Stimulated activated CD8-positive, alpha-beta memory T cell treated with anti-CD3 and anti-CD28 coated beads, Interleukin-4, amount 100 ng/mL, for 4 hours (primary cell): ENCODE data around the gene MAGI2.

Experiments
- DNase-seq, 2 donors: peaks; one replicate each; pipeline ENCODE4 v3.0.0-alpha.2; 2020; ENCODE audit warnings: low read depth in 2 of 2, low spot score in 1 of 2

Gene MAGI2

GRCh38 chr7:79453558-79454360 is at the start of gene MAGI2:
TSS of gene MAGI2 (minus strand) at chr7:79453667. CDS start at chr7:79453320, 347 bp downstream.
- no peak for DNase-seq

- DNase-seq = no peak
These were observed 48.7 kb upstream of the MAGI2 start for GRCh38 chr7:79502151-79502550.

- no peak for DNase-seq
These were observed 47.3 kb upstream of the MAGI2 start for GRCh38 chr7:79500759-79501158.

GRCh38 chr7:79497728-79498127 is 44.3 kb upstream of the MAGI2 start:
- DNase-seq = no peak

- no peak for DNase-seq
These were observed 42.2 kb upstream of the MAGI2 start for GRCh38 chr7:79495544-79496272.

GRCh38 chr7:79494046-79494445 is 40.6 kb upstream of the MAGI2 start:
- DNase-seq = no peak

DNA sequence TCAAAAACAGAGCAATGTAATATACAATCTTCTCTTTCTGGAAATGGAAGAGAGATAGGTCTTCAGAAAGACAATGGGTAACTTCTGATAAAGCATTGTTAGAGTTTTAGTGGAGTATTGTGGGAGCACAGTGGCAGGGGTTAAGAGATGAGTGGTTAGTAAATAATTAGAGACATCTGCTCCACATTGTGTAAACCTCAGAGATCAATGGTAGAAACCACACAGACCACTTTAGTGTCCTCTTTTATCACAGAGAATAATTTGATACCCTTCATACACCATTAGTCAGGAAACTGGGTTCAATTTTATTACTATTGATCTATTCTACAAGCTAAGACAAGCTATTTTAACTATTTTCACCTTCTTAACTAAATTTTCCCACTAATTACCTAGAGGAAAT is 35.9 kb upstream of the MAGI2 start:
- no peak for DNase-seq

DNA sequence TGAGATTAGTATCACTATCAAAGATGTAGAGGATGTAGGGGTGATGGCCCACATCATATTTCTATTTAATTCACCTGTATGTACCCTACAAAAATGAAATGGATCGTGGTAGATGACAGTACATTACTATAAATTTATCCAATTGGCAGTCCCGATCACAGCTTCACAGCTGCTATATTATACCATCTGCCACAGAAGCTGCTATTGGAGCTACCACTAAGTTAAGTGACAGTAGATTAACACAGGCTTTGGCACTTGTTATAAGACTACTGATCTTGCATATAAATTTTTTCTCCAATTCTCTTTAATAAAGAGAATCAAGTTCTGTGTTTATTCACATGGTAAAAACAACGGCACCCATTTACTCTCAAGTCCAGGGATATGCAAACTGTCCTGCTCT is 24.9 kb upstream of the MAGI2 start:
- DNase-seq = no peak

GRCh38 chr7:79475455-79475854 is 22.0 kb upstream of the MAGI2 start:
- DNase-seq = no peak

DNA sequence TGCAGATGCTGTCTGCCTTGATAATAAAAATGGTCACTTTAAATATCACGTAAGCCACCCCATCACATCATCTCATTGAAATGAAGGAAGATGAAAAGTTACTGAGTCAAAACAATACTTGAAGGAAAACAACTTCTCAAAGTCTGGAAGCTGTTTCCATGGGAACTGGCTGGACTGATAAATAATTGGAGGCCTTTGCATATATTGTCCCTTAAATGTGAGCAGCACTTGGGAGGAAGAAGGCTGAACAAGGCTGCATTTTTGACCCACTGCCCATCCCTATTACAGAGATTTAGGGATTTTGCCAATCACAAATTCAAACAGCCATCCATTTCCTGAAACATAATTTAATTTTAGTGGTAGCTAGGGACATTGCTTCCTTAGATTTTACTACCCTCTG is 18.2 kb upstream of the MAGI2 start:
- no peak for DNase-seq

DNA sequence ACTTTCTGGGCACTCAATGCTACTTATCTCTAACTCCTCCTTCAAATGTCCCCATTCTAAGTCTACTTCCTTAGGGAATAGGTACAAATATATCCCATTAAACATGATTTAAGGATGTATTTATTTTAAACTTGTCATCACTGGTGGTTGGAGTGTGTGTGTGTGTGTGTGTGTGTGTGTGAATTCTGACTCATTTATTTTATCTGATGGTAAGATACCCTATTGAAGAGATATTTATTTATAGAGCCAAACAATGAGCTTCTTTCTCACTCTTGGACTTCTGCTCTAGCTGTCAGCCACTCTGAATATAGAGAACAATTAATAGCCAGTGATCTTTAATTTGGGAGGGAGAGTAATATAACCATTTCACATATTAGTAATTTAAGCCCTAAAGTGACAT is 17.8 kb upstream of the MAGI2 start:
- no peak for DNase-seq

- DNase-seq = no peak
These were observed 12.1 kb upstream of the MAGI2 start for GRCh38 chr7:79465551-79465950.

GRCh38 chr7:79464051-79464450 is 10.6 kb upstream of the MAGI2 start:
- no peak for DNase-seq

DNA sequence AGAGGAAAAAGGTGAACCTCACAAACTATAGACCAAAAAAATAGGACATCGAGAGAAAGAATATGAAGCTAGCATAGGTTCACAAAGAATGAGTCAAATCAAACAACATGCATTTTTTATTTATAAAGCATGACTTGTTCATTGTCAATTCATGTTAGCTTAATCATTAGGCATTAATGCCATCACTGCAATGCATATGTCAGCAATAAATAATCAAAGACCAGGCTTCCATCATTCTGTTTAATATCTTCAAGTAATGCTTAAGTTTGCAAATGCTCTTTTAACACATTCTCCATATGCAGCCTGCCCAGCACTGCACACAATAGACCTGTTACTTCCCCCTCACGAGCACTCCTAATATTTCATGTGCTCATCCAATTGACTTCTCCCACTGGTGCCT is 8.9 kb upstream of the MAGI2 start:
- DNase-seq = no peak

DNA sequence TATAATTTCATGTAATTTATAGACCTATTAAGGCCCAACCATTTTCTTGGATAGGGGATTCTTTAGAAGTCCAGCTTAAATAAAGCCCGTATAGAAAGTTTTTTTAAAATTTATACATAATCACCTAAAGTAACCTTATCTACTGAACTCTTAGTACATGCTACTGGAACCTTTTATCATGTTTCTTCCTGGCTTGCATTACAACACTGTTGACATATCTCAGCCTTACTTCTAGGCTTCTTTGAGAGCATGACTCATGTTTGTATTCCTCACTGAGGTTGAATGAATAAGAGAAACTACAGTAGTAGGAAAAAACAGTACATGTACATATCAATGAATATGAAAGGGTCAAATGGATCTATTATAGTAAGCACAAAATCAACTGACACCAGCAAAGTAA is 8.2 kb upstream of the MAGI2 start:
- no peak for DNase-seq

GRCh38 chr7:79459381-79459780 is 5.9 kb upstream of the MAGI2 start:
- no peak for DNase-seq

GRCh38 chr7:79458796-79459195 is 5.3 kb upstream of the MAGI2 start:
- DNase-seq = no peak

DNA sequence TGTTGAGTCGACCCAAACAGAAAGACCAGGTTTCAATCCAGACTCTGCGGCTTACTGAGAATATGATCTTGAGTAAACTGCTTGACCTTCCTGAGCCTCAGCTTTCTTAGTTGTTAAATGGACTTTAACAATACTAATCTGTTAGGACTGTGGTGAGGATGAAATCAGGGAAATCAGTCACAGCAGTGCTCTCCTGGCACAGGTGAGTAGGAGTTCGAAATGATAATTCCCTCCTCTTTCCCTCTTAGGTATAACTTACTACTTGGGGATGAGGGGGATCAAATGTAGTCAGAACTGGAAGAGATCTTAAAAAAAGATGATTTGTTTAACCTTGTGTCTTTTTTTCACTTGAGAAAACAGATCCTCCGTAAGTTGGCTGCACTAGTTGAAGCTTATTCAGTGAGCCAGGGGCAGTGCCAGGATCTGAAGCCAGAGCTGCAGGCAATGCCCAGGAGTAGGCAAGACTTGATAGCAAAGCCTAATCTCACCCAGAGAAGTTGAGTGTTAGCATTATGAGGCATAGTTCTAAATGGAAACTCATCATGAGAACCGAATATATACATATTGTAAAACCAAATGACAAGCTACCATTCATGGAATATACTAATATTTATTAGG is 1.8 kb upstream of the MAGI2 start:
- DNase-seq = no peak

- no peak for DNase-seq
These were observed 994 bp upstream of the MAGI2 start for GRCh38 chr7:79454361-79454960.

- no peak for DNase-seq
These were observed 255 bp downstream of the MAGI2 start for GRCh38 chr7:79453266-79453557.

DNA sequence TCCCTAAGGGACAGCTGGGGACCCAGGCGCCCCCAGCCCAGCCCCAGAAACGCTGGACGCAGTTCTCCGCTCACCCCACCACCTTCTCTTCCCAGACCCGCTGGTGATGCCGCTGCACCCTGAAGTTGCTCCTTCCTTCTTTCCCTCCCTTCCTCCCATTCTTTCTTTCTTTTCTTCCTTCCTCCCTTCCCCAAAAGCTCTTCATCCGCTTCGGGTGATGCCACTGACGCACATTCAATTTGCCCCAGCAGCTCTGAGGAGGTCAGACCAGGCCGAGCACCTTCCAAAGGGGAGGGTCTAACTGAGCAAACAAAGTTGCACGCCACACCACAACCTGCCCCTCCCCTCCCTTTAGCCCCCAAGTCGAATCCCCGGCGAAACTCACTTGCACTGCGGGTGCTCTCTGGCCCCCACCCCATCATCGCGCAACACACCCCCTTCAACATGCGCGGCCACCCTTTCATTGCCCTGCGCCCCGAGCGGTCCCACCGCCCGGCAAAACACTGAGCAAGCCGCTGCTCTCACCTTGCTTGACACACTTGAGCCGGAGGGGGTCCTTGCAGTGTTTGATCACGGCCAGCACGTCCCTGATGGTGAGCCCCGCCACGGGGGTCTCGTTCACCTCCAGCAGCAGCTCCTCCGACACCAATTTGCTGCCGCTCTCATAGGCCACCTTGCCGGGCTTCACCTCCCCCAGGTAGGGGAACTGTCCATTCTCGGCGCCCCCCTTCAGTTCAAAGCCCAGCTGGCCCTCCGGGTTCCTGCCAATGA is 787 bp downstream of the MAGI2 start:
- no peak for DNase-seq
